Non-pigmented ciliary epithelial cell (primary cell): ENCODE results near the gene NR2F1-AS1.
"Not testable (repeated sequence)": the region's sequence is repeated elsewhere in the genome, so short reads cannot be mapped to it uniquely, and the experiment has no call there.

Experiments used
- DNase-seq: peaks from one replicate; pipeline ENCODE4 v3.0.0-alpha.2; 2010; ENCODE audit warnings: low read depth

Gene NR2F1-AS1

DNA sequence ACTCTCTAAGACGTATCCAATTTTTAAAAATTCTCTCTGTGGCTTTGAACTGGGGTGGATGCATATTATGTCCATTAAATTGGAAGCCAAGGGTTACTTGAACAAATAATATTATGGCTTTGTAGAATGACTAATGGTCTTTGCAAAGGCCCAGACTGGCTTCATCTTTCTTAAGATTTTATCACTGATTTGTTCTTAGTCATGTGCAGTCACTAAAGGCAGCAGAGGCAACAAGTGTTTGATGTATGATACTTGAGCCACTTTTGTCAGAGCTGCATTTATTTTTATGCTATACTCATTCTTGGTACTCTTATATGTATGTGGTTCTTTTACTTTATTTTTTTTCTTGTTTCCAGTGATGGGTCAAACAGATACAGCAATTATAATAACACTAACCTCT, 152.2 kb downstream of the NR2F1-AS1 start:
- peak; percentile 22 for DNase-seq

DNA sequence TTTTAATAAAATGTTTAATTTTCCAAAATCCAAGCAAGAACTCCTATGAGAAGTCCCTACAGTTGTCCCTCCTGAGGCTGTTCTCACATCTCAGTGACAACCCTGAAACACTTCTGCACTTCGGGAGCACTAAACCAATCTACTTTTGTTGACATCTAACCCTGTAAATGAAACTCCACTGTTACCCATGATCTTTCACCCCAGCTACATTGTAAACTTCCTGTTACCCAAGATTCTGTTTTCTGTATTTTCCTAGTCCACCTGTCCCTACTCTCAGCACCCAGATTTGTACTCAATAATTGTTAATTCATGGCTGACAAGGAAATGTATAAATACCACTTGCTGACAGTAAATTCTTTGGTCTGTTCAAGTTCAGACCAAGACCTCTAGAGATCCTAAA, 153.7 kb downstream of the NR2F1-AS1 start:
- DNase-seq = no peak

DNA sequence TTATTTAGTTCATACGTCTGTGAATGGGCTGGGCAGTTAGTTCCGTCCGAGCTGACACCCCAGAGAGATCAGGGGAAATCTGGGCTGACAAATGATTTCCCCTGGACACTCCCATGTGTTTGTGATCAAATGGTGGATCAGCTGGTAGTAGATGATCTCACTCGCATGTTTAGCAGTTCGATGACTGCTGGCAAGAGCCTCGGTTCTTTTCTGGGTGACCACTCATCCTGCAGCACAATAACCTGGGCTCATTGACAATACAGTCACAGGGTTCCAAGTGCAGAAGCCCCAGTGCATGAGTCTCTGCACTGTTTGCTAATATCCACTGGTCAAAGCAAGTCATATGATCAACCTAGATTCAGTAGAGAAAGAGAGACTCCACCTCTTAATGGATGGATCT, 155.9 kb downstream of the NR2F1-AS1 start:
- DNase-seq = no peak

DNA sequence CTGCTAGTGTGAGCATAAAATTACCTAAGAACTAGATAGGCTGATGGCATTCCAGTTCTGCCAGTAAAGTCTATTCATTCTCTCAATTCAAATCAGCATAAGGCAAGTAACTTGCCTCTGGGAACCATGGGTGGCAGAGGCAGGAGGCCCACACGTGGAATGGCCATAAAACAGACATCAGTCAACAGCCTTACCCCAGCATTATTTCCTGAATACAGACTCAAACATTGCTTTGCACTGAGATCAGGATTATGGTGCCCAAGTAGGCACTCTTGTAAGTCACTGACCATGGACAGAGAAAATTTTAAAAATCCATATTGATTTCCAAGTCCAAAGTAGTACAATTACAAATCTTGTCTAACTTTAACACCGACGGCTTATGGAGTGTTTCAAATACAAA, 157.7 kb downstream of the NR2F1-AS1 start:
- DNase-seq = no peak

DNA sequence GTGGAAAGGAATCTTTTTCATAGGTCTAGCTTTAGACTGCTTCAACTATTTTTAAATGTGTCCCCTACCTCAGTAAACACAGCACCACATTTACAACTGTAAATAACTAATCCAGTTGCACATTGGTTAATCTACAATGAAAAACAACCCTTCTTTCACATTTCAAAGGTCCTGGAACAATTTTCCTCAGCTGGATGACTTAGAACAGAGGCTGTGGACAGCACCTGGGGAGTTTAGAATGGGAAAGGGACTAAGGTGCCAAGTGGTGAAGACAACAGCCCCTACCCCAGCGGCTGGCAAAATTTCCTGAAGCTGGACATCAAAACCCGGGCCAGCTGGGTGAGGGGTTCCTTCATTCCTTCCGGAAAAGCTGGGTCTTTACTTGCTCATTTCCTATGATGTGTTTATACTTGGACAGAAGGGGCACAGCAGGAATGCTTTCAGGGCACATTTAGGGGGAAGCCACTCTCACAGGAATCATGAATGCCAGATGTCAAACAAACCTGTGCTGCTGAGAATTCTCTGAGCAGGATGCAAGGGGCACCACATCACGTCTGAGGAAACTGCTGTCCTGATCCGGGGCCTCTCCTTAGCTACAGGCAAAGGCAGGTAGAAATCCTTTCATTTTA, 158.3 kb downstream of the NR2F1-AS1 start:
- no peak for DNase-seq

DNA sequence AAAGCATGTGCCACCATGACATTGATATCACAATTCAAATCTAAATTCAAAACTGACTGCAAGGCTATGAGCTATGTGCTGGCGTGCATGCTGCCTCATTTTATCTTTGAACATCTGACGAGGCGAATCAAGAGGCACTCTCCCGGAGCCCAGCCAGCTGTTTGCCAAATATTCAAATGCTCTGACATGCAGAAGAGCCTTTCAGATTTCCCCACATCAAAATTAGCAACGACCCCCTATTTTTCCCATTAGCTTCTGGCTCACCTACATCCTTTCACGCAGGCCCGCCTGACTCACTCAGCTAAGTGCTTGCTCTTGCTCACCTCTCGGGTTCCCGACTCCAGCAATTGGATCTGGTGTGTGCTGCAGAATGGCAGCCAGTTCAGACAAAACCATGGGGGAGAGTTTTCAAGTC, 159.0 kb downstream of the NR2F1-AS1 start:
- no peak for DNase-seq

DNA sequence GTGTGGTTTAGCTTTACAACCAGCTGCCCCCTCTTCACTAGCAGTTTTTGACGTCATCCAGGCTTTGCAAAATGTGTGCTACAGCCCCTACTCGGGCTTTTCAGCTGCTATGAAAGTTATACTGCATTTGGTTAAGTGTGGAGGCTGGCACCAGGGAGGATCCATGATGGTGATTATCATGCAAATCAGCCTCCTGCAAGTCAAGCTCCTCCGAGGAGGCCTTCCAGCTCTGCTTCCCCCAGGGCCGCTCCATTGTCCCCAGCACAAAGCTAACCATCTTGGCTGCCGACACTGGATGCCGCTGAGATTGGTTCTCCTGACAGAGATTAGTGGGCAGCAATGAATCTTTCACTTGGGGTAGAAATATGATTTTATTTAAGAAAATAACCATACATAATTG, 159.6 kb downstream of the NR2F1-AS1 start:
- DNase-seq = no peak

DNA sequence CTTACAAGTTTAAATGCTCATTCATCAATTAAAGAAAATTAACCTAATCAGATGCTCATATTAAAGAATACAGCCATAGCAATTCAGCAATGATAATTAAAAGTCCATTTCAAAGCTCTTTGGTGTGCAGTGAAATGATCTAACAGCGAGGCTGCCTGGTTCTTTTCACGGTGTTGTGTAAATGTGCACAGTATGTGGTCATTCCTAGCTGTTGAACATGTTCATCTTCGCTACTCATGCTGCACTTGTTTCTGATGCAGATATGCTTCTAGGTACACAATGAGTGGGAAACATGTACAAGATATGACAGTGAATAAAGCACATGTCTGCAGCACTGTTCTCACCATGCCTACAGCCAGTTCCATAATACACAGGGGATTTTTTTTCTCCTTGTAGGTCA, 163.5 kb downstream of the NR2F1-AS1 start:
- no peak for DNase-seq

DNA sequence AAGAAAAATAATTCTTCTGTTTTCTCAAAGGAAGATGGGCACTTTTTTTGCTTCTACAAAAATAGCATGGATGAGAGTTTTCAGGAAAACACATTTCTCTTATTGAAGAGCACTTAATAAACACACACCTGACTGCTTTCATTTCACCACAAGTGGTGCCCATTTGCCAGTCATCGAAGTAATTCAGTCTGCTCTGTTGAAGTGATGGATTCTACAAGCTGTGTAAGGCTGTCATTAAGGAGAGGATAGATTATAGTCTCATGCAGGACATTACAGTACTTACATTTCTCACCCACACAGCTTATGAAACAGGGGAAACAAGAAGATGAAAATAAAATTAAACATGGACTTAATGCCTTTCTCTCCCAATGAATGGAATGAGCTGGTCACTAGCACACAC, 165.2 kb downstream of the NR2F1-AS1 start:
- DNase-seq = no peak

DNA sequence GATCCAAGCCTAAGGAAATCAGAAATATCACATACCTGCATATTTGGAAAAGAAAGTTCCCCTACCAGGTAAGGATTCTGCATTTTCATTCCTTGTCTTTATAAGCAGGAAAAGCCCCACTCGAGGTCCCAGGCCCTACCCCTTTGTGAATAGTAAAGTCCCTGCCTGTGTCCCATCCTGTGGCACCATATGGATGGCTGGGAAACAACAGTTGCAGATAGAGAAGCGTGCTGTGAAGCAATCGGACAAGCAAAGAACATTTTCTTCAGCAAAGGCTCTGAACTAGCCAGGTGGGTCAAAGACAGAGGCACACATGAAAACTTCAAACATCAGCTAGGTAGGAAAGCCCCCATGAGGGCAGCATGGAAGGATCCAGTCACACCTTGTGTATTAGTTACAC, 169.3 kb downstream of the NR2F1-AS1 start:
- DNase-seq = no peak

DNA sequence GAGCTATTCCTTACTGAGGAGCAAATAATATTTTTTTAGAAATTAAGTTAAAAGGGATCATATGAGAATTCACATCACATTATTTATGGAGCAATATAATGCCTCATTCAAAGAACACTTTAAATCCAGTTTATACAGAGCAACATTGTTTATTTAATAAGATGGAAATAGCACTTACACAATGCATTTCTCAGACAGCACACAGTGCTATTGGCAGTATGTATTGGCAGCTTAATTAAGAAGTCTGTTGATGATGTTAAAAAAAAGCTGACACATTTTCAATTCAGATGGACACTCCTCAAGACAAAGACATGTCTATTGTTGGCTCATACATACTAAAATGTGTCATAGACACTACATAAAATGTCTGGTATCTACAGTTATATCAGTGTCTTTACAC, 171.3 kb downstream of the NR2F1-AS1 start:
- no peak for DNase-seq

DNA sequence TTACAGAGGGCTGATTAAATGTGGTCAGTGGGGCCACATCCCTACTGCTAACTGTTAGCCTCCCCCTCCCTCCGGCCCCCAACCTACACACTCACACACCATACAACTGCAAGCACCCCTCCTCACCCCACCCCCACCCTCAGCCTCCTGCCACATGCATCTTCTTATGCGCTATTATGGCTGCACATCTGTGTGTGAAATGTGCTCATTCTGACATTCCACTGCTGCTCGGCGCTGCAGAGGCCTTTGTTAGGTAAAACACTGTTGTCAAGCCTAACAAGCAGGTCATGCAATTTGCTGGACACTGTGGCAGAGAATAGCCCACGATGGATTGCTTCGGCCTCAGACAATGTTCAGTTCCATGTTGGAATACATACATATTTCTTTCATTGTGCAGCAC, 173.6 kb downstream of the NR2F1-AS1 start:
- DNase-seq = no peak

DNA sequence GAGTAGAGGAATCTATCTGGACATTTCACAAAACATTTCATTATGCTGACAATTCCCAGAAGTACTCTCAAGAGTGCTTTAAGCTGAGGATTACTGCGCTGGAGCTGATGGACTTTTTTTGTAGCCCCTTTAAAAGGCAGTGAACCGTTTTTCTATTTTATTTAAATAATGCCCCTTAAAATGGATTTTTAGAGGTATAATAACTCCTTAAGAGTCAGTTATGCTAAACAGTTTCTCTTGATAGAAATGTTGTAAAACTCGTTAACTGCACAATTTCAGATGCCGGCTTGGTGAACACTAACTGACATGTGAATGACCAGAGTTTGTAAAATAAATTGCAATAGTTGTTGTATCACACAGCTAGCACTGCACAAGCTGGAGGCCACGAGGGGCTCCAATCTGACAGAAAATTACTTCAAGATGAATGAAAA, 174.0 kb downstream of the NR2F1-AS1 start:
- no peak for DNase-seq

DNA sequence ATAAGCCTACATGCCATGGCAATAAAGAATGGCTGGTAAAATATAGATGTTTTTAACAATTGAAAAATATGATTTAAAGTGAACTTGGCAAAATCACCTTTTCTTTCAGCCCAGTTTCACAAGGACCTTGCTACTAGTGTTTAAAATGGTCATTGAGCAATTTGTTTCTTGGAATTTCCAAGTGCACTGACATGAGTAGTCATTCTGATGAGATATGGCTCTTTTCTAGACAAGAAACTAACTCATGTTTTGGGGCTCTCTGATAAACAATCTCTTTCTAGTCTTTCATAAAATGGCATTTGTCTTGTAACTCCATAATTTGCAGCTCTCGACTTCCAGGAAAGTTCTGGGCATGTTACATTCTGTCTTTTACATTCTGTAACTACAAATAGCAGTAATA, 176.8 kb downstream of the NR2F1-AS1 start:
- no peak for DNase-seq

DNA sequence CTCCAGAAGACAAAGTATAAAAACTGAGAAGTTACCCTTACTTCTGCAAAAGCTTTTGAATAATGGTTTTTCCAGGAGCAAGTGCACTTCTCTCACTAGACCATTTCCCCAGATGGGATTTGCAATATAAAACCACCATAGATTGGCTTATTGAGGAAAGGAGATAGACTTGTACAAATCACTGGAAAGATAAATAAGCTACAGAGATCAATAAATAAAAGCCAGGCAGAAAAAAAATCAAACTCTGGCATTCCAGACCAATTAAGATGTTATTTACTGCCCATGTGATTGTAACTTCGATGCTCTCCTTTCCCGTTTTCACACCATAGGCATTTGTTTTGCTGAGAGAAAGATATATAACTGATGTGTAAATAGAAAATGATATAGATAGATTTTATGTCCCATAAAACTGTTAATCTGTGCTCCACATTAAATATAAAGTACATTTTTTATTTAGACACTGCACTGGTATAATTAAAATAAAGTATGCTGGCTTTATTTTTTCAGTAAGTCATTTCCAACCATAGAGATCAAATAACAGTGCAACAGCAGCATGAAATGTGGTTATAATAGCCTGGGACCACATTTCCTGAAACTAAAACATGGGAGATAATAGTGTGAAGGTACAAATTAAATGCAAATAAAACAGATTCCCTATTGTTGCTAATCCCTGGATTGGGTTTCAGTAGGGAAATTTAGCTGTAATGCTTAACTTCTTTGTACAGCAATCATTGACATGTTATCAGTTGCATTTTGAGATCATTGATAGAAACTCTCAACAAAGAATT, 177.7 kb downstream of the NR2F1-AS1 start:
- no peak for DNase-seq

DNA sequence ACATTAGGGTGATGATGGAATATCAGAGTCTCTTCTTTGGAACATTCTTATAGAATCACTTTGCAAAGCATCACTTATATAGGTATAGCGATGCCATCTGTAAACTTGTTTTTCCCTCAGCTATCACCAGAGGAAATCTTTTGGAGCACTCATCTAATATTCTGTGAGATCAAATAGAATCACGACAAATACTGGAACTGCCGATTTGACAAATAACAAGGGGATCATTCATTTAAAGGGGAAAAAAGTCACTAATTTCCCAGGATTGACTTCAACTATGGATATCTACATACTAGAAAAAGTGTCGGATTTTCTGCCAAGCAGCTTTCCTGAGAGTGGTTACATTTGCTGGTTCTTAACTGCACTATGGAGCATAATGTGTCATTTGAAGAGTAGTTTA, 178.6 kb downstream of the NR2F1-AS1 start:
- DNase-seq = no peak

DNA sequence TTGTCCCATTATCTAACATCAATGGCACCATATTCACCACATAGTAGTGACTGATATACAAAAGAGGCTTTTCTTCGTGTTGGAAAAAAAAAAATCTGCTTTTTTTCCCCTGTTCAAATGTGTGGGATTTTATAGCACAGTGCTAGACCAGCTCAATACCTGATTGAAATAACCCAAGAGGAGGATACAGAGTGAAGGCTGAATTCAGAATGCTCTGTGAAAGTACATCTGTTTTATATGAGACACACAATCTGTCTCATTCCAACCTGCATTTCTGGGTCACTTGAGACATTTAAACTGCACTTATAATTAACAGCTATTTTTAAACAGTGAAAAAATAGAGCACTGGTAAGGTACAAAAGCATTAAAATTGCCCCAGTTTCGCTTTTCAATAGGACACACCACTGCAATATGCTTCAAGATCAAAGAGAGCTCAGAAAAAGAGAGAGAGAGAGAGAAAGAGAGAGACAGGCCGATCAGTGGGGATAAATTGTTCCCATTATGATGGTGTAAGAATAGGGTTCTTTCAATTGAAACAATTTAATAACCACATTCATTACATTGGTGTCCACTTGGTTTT, 179.3 kb downstream of the NR2F1-AS1 start:
- DNase-seq = no peak

DNA sequence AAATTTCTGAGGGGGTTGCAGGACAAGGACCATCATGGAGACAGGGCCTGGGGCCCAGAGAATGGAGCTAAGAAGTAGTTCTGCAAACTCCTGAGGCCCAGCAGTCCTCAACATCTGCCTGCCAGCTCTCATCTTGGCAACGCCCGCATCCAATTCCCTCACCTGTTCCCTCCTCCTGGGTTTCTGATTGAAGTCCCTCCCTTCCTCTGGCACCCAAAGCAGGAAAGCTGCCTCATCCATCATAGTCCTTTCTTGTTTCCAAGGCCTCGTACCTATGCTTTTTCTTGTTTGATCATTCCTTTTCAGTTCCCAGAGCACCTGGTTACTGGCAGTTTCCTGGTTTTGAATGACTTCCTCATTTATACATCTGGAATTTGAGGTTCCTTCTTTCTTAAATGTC, 181.3 kb downstream of the NR2F1-AS1 start:
- DNase-seq = no peak

DNA sequence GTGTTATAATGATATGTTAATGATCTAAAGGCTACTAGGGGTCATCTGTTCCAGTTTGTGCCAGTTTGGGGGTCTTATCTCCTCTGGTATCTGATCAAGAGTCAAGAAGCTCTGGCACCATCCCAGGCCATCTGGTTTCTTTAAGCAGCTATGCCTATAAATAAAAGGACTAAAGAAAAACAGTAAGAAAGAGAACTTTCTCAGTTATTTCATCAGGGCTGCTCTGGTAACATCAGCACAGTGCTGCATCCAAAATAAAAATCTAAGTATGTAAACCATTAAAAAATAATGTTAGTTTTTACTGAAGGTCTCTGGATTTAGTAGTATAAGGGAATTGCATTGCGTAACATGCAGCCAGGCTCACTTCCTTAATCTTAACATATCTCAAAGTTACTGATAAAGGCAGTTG, 185.0 kb downstream of the NR2F1-AS1 start:
- no peak for DNase-seq

DNA sequence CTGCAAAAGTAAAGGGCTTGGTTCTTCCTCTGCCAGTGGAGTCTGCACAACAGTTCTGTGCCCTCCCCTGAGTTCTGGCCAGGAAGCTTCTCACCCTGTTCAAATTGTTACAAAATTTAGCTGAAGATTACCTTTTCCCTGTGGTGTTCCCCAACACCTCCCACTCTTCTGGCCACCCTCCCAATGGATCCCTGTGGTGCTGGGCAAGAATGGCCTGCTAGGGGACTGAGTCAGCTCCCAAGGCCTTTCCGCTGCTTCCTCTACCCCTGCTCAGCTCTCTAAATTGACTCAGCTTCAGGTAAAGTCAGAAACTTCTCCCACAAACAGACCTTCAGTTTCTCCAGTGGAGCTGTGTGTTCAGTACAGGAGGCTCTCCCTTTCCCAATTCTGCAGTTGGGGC, 186.0 kb downstream of the NR2F1-AS1 start:
- DNase-seq = no peak

DNA sequence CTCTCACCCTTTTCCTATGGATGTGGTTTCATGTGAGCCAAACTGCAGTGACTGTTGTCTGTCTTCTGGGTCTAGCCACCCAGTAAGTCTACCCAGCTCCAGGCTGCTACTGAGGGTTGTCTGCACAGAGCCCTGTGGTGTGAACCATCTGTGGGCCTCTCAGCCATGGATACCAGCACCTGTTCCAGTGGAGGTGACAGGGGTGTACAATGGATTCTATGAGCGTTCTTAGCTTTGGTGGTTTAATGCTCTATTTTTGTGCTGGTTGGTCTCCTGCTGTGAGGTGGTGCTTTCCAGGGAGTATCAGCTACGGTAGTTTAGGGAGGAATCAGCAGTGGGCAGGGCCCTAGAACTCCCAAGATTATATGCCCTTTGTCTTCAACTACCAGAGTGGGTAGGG, 186.7 kb downstream of the NR2F1-AS1 start:
- no peak for DNase-seq

DNA sequence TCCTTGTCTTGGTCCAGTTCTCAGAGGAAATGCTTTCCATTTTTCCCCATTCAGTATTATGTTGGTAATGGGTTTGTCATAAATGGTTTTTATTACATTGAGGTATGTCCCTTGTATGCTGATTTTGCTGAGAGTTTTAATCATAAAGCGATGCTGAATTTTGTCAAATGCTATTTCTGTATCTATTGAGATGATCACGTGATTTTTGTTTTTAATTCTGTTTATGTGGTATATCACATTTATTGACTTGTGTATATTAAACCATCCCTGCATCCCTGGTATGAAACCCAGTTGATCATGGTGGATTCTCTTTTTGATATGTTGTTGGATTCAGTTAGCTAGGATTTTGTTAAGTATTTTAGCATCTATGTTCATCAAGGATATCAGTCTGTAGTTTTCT, 189.8 kb downstream of the NR2F1-AS1 start:
- not testable (repeated sequence) for DNase-seq

DNA sequence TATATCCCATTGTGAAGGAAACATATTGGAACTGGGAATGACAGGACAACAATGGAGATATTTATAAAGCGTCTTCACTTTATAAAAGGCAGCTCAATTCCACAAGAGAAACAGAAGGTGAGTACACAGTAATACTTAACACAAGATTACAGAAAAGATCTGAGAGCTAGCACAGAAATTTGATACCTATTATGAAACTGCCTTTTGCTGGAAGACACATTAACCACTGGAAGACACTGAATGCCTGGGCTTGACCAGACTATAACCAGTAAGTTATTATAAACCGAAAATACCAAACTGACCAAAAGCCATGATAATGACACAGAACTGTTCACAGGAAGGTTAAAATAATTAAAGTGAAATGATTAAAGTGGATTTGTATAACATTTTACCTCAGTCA, 195.4 kb downstream of the NR2F1-AS1 start:
- DNase-seq = peak; percentile 24

DNA sequence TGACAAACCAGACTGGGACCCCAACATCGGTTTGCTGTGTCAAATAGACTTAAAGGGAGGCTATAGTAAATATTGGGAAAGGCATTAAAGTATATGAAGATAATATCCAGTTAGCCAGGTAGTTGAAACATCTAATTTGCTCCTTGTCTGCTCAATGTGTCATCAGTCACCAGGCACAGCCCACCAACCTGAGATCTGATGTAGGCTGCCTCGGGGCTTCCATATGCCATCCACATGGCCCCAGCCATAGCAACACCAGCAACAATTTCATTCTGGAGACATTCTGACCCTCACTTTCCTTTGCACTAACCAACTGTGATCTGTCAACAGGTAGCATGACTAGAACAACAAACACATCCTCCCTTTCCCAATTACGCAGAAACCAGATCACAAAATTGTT, 196.0 kb downstream of the NR2F1-AS1 start:
- no peak for DNase-seq
